Fibroblast of villous mesenchyme (primary cell): ENCODE measurements around the gene SNX9. TPM values are rescaled to one million over a fixed set of nuclear protein-coding genes. Genes with fewer than 3 reads are reported as not detected.

Source experiments
- DNase-seq: peaks from one replicate; pipeline ENCODE4 v3.0.0-alpha.2; 2010; ENCODE audit warnings: low read depth
- H3K4me3 ChIP-seq: 2 replicates; pipeline ENCODE4 v1.5.1; 2011; ENCODE audit warnings: low read depth, mild to moderate bottlenecking, low read length
- total RNA-seq: library from RNA; depleted of rRNA; stranded (reverse); fragments of >200 nt; gene quantifications from 2 replicates; pipeline ENCODE4 v1.2.3, GENCODE V29; 2012
- TF ChIP-seq, protein P1 (sequence below): IDR thresholded peaks from 2 replicates; pipeline ENCODE4 v1.5.1; 2012; ENCODE audit warnings: low read depth, mild to moderate bottlenecking, low read length; ENCODE audit not compliant: insufficient read depth

Gene SNX9
- total RNA-seq, 1 donor: 37.6 TPM

DNA sequence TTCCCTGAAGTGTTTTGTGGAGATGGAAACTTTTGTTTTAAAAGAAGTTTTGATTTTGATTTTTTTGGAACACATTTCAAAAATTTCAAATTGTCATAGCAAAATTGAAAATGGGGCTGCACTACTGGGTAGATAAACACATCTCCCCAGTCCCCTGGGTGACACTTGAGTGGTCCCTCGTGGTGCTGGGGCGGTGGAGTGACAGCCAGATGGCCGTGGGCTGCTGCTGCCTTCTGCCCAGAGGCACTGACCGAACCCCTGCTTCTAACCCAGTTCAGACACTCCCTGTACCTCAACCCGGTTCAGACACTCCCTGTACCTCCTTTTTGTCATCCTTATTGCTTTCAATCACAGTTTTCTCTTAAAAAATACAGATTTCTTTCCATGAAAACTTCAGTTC lies 88.7 kb downstream of the SNX9 start:
- TF ChIP-seq, protein P1, sequence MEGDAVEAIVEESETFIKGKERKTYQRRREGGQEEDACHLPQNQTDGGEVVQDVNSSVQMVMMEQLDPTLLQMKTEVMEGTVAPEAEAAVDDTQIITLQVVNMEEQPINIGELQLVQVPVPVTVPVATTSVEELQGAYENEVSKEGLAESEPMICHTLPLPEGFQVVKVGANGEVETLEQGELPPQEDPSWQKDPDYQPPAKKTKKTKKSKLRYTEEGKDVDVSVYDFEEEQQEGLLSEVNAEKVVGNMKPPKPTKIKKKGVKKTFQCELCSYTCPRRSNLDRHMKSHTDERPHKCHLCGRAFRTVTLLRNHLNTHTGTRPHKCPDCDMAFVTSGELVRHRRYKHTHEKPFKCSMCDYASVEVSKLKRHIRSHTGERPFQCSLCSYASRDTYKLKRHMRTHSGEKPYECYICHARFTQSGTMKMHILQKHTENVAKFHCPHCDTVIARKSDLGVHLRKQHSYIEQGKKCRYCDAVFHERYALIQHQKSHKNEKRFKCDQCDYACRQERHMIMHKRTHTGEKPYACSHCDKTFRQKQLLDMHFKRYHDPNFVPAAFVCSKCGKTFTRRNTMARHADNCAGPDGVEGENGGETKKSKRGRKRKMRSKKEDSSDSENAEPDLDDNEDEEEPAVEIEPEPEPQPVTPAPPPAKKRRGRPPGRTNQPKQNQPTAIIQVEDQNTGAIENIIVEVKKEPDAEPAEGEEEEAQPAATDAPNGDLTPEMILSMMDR: no peak
- H3K4me3 ChIP-seq: no peak overlapping the region
- DNase-seq: no peak

GRCh38 chr6:157912326-157912725 lies 89.3 kb downstream of the SNX9 start:
- DNase-seq: peak; percentile 86
- H3K4me3 ChIP-seq: no peak overlapping the region
- TF ChIP-seq, protein P1: no peak

- TF ChIP-seq, protein P1: no peak
- DNase-seq: peak; percentile 66
These were observed 98.8 kb downstream of the SNX9 start for GRCh38 chr6:157921685-157922367.

GRCh38 chr6:157925771-157926170 lies 102.7 kb downstream of the SNX9 start:
- TF ChIP-seq, protein P1: no peak
- no peak for DNase-seq
- no peak overlapping the region for H3K4me3 ChIP-seq

More at GRCh38 chr6:157921685-157922367, 98.8 kb downstream of the SNX9 start:
- H3K4me3 ChIP-seq: no peak overlapping the region

DNA sequence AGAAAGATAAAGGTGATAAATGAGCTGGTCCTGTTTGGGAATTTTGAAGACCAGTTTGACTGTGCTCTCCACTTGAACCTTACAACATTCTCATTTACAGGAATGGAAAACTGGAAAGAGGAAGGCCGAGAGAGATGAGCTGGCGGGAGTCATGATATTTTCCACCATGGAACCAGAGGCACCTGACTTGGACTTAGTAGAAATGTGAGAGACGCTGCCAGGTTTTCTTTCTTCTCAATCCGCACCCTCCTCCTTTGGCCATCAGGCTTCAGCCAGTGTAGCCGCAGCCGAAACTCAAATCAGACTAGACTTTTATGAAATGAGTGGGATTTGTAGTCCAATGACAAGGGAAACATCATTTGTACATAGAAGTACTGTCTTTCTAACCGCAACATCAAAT lies 104.0 kb downstream of the SNX9 start:
- no peak overlapping the region for H3K4me3 ChIP-seq
- TF ChIP-seq, protein P1: no peak
- DNase-seq: no peak

- no peak for DNase-seq
- TF ChIP-seq, protein P1: no peak
- H3K4me3 ChIP-seq: no peak overlapping the region
These were observed 105.4 kb downstream of the SNX9 start for GRCh38 chr6:157928428-157928827.

- H3K4me3 ChIP-seq: no peak overlapping the region
- DNase-seq: no peak
- TF ChIP-seq, protein P1: no peak
These were observed 106.0 kb downstream of the SNX9 start for GRCh38 chr6:157929076-157929475.
